ENCODE measurements around the gene TRAF6.

- no peak for TF ChIP-seq POLR2A (IDR thresholded peaks at IDR 0.05; ENCODE audit: insufficient read depth in 1 of 2, low read depth in 2 of 2, low read length in 2 of 2)
- no peak for TF ChIP-seq HMG20B (CRISPR knock-in tag; conservative IDR thresholded peaks at IDR 0.05)
- TF ChIP-seq POLR2AphosphoS5 (IDR thresholded peaks at IDR 0.05; ENCODE audit: low read depth, low read length), result no peak
- TF ChIP-seq ATF7-NPFF (CRISPR knock-in tag; IDR thresholded peaks at IDR 0.05; ENCODE audit: low read depth), result no peak
Observed at GRCh38 chr11:36450110-36450572, 59.9 kb downstream of the TRAF6 start.

All from HepG2 (cell line).